A673 (cell line): ENCODE results near the gene NPHP4. TPM values are rescaled to one million over a fixed set of nuclear protein-coding genes. Genes with fewer than 3 reads are reported as not detected.

Source experiments
- BruUV-seq: library from RNA; stranded (reverse); fragments of 400-500 nt; replicated peaks from 2 replicates; lab custom pipeline; 2021; lab: Mats Ljungman, UMichigan
- CTCF ChIA-PET: fragments of 300-600 bp; sonication (Branson Sonifier 250); formaldehyde crosslinking; loops from one replicate; lab custom pipeline; 2022; ENCODE audit warnings: antibody characterized with exemption; lab: Charles Lee
- POLR2A ChIA-PET: fragments of 300-600 bp; sonication (Branson Sonifier 250); formaldehyde crosslinking; loops from one replicate; lab custom pipeline; 2022; ENCODE audit warnings: antibody characterized with exemption; ENCODE audit not compliant: low non-redundant PET; lab: Charles Lee
- DNase-seq: peaks from one replicate; pipeline ENCODE4 v3.0.0-alpha.2; 2015; ENCODE audit warnings: low spot score
- H3K27ac ChIP-seq: fragments of 200-600 bp; sonication (generic); 2 replicates; pipeline ENCODE4 v1.5.1; 2016; ENCODE audit warnings: mixed run types, low read depth, mild to moderate bottlenecking, mixed read lengths, antibody characterized with exemption, low read length; ENCODE audit not compliant: poor library complexity, severe bottlenecking
- H3K27me3 ChIP-seq: fragments of 200-600 bp; sonication (generic); replicated peaks from 2 replicates; pipeline ENCODE4 v1.6.1; 2017; ENCODE audit warnings: mixed run types, low read depth, mild to moderate bottlenecking, mixed read lengths, antibody characterized with exemption, low read length; ENCODE audit not compliant: insufficient read depth, poor library complexity
- H3K36me3 ChIP-seq: fragments of 200-600 bp; sonication (generic); 2 replicates; pipeline ENCODE4 v1.6.1; 2016; ENCODE audit warnings: mixed run types, mild to moderate bottlenecking, mixed read lengths, antibody characterized with exemption, low read length; ENCODE audit not compliant: insufficient read depth, poor library complexity, severe bottlenecking
- H3K4me1 ChIP-seq: fragments of 200-600 bp; sonication (generic); 2 replicates; pipeline ENCODE4 v1.6.1; 2017; ENCODE audit warnings: mixed run types, mild to moderate bottlenecking, mixed read lengths, antibody characterized with exemption, low read length; ENCODE audit not compliant: insufficient read depth, poor library complexity, severe bottlenecking
- H3K4me3 ChIP-seq: fragments of 200-600 bp; sonication (generic); 2 replicates; pipeline ENCODE4 v1.5.1; 2016; ENCODE audit warnings: low read depth, mixed run types, mild to moderate bottlenecking, mixed read lengths, low read length; ENCODE audit not compliant: poor library complexity, severe bottlenecking
- H3K9me3 ChIP-seq: fragments of 200-600 bp; sonication (generic); 2 replicates; pipeline ENCODE4 v1.6.1; 2016; ENCODE audit warnings: mixed run types, low read depth, mild to moderate bottlenecking, mixed read lengths, antibody characterized with exemption, low read length; ENCODE audit not compliant: poor library complexity, severe bottlenecking
- CTCF ChIP-seq: fragments of 300-800, 200-600 bp; sonication (generic); conservative IDR thresholded peaks from 2 replicates; pipeline ENCODE4 v1.5.1; 2017; ENCODE audit warnings: low read depth, mild to moderate bottlenecking, antibody characterized with exemption, low read length, moderate library complexity, mixed read lengths
- EZH2 ChIP-seq: fragments of 200-600 bp; sonication (generic); IDR thresholded peaks from 2 replicates; pipeline ENCODE4 v1.6.1; 2017; ENCODE audit warnings: borderline replicate concordance, low read depth, mild to moderate bottlenecking, mixed read lengths, antibody characterized with exemption, low read length; ENCODE audit not compliant: poor library complexity, severe bottlenecking
- intact Hi-C: fragments of 100-400 bp; cut with micrococcal nuclease; formaldehyde crosslinking; loops from one replicate; pipeline ENCODE4 v1.10.0; 2022; ENCODE audit not compliant: unreplicated experiment
- total RNA-seq: library from RNA; stranded (reverse); gene quantifications from 2 replicates; pipeline ENCODE4 v1.2.3, GENCODE V29; 2021

NPHP4 gene
- total RNA-seq, 1 experiment from 2014 or later, result 27.6 TPM

GRCh38 chr1:5873556-5873955, 118.7 kb downstream of the NPHP4 start:
- POLR2A ChIA-PET, result no interaction called here
- DNase-seq, result no peak
- no TSS peak for BruUV-seq
- TF ChIP-seq CTCF, result no peak
- no peak for TF ChIP-seq EZH2
- CTCF ChIA-PET, result no interaction called here
- intact Hi-C loops, result no loop called here
- no peaks in the 10 kb centered on the region for H3K27me3 ChIP-seq
- no peaks in the 10 kb centered on the region for H3K4me1 ChIP-seq
- H3K4me3 ChIP-seq, result no peak overlapping the region
- H3K27ac ChIP-seq, result no peak overlapping the region
- H3K9me3 ChIP-seq, result no peaks in the 10 kb centered on the region
- peaks cover 11% of the 10 kb centered on the region for H3K36me3 ChIP-seq

GRCh38 chr1:5872886-5873285, 119.3 kb downstream of the NPHP4 start:
- ChIA-PET CTCF (no interaction called here), POLR2A (no interaction called here)
- intact Hi-C loops, result no loop called here
- Histone ChIP-seq H3K4me1 (no peaks in the 10 kb centered on the region), H3K27ac (no peak overlapping the region), H3K4me3 (no peak overlapping the region), H3K27me3 (no peaks in the 10 kb centered on the region), H3K36me3 (peaks cover 11% of the 10 kb centered on the region), H3K9me3 (no peaks in the 10 kb centered on the region)
- no TSS peak for BruUV-seq
- TF ChIP-seq CTCF (no peak), EZH2 (no peak)
- DNase-seq, result no peak

- DNase-seq, result no peak
- peaks cover 8% of the 10 kb centered on the region for H3K36me3 ChIP-seq
- no TSS peak for BruUV-seq
- POLR2A ChIA-PET, result interaction anchor here (0.7 kb wide), 1 partner anchor 8 kb away, joined by 4 read pairs; no protein-coding TSS in a partner anchor
- H3K4me3 ChIP-seq, result no peak overlapping the region
- no peaks in the 10 kb centered on the region for H3K27me3 ChIP-seq
- H3K27ac ChIP-seq, result no peak overlapping the region
- no peaks in the 10 kb centered on the region for H3K4me1 ChIP-seq
- intact Hi-C loops, result no loop called here
- no peak for TF ChIP-seq EZH2
- no peak for TF ChIP-seq CTCF
- CTCF ChIA-PET, result no interaction called here
- H3K9me3 ChIP-seq, result no peaks in the 10 kb centered on the region
Measured at GRCh38 chr1:5868931-5869500, 123.2 kb downstream of the NPHP4 start.
